Measurements from ENCODE around the gene ABCA9.

DNA sequence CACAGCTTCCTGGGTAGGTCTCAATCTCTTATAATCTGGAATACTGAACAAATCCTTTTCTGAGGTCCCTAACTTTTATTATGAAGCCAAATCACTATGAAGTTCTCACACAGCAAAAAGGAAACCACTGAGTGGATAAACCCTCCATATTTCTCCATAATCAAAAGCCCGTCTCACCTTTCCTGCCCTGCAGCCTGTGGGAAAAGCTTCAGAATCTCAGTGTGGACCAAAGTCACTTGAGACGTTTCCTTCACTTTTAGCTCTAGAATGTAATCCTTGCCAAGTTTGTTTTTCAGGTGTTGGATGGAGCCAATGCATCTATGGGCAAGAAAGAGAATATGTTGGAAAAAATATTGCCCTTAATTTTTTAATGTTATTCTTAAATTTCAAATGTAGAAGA lies 22.0 kb upstream of the ABCA9 start:
- TF ChIP-seq ASH1L (IDR thresholded peaks at IDR 0.05; ENCODE audit: borderline replicate concordance, low read depth, partially characterized antibody) (no peak), GABPA (tag; conservative IDR thresholded peaks at IDR 0.05; ENCODE audit: low read depth) (no peak), TCF3 (CRISPR knock-in tag; IDR thresholded peaks at IDR 0.05) (no peak), NCOR1 (IDR thresholded peaks at IDR 0.05) (no peak), XRCC3 (IDR thresholded peaks at IDR 0.05) (no peak), EZH2 (IDR thresholded peaks at IDR 0.05; ENCODE audit: borderline replicate concordance, low read depth, low read length) (no peak), YBX1 (IDR thresholded peaks at IDR 0.05) (no peak), SIN3A (IDR thresholded peaks at IDR 0.05; ENCODE audit: borderline replicate concordance in 2 of 2, control insufficient read depth in 1 of 2, low read depth in 2 of 2, low read length in 2 of 2) (no peak), POLR2AphosphoS5 (IDR thresholded peaks at IDR 0.05; ENCODE audit: control insufficient read depth, insufficient read depth, low read depth, low read length) (no peak), FOXP1 (CRISPR knock-in tag; IDR thresholded peaks at IDR 0.05) (no peak), JUNB (CRISPR knock-in tag; conservative IDR thresholded peaks at IDR 0.05) (no peak), ZNF184 (CRISPR knock-in tag; IDR thresholded peaks at IDR 0.05) (no peak), CHD4 (IDR thresholded peaks at IDR 0.05; ENCODE audit: insufficient read depth, insufficient replicate concordance, low read depth, low read length, poor library complexity, severe bottlenecking) (no peak)
- TF ChIP-seq, protein P1, sequence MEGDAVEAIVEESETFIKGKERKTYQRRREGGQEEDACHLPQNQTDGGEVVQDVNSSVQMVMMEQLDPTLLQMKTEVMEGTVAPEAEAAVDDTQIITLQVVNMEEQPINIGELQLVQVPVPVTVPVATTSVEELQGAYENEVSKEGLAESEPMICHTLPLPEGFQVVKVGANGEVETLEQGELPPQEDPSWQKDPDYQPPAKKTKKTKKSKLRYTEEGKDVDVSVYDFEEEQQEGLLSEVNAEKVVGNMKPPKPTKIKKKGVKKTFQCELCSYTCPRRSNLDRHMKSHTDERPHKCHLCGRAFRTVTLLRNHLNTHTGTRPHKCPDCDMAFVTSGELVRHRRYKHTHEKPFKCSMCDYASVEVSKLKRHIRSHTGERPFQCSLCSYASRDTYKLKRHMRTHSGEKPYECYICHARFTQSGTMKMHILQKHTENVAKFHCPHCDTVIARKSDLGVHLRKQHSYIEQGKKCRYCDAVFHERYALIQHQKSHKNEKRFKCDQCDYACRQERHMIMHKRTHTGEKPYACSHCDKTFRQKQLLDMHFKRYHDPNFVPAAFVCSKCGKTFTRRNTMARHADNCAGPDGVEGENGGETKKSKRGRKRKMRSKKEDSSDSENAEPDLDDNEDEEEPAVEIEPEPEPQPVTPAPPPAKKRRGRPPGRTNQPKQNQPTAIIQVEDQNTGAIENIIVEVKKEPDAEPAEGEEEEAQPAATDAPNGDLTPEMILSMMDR (IDR thresholded peaks at IDR 0.05 in 2 of 3, conservative IDR thresholded peaks at IDR 0.05 in 1 of 3; ENCODE audit: insufficient read depth in 2 of 3, low read depth in 1 of 3, low read length in 3 of 3) = no peak
